Measurements from ENCODE around the gene STK10. TPM values are rescaled to one million over a fixed set of nuclear protein-coding genes. Genes with fewer than 3 reads are reported as not detected.

Gene STK10
- total and polyA plus RNA-seq, 2 of the 8 experiments (the other 6 are each of a cell fraction or from before 2014, with no cell fraction given) = 10.5 to 21.4 TPM

DNA sequence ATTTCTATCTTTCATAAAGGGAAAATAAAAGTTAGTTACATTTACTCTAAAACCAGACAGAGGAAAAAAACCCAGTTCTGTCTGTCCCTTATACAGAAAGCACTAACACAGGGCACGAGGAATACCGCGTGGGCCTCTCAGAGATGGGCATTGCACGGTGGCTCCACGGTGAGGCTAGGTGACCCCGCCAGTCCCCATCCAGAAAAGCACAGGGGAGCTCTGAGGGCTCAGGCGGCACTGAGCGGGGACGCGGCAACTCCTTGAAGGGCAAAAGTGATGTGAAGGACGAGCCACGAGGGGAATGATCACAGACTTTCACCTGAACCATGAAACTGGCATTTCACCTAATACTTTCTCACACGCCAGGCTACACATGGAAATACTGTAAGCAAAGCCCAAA, 145.8 kb downstream of the STK10 start:
- H3K4me2 ChIP-seq (ENCODE audit: insufficient read depth in 1 of 2, low read depth in 2 of 2, low read length in 2 of 2) = no peak overlapping the region
- H2BK15ac ChIP-seq (ENCODE audit: low read length) = no peak overlapping the region
- H3K18ac ChIP-seq (ENCODE audit: extremely low read depth, low read length) = no peak overlapping the region
- H3K4me1 ChIP-seq (replicated peaks in 1 of 4; ENCODE audit: control insufficient read depth in 3 of 4, insufficient read depth in 4 of 4, low read length in 3 of 4) = peaks cover 0 to 3% (median 0%) of the 10 kb centered on the region in 4 experiments; a peak in 4 of 7 replicates
- no peaks in the 10 kb centered on the region for H3K23me2 ChIP-seq (ENCODE audit: low read depth, low read length)
- no peak overlapping the region for H2AK5ac ChIP-seq (ENCODE audit: low read depth, low read length)
- no peaks in the 10 kb centered on the region for H4K20me1 ChIP-seq (replicated peaks in 1 of 2; ENCODE audit: control insufficient read depth in 1 of 2, insufficient read depth in 2 of 2, low read length in 2 of 2)
- no peak for DNase-seq (ENCODE audit: low read depth in 1 of 2, low spot score in 2 of 2)
- no peak overlapping the region for H2BK120ac ChIP-seq (replicated peaks; ENCODE audit: low read depth, low read length)
- ChIA-PET CTCF (ENCODE audit: partially characterized antibody) (interaction anchor here (0.6 to 4.6 kb wide), 10 partner anchors 10 to 598 kb away, joined by 3 to 83 read pairs (median 4); partner anchors contain the start of gene FBXW11), POLR2A (ENCODE audit: partially characterized antibody) (interaction anchor here (0.6 to 2.4 kb wide), 3 partner anchors 35 to 647 kb away, joined by 3 to 7 read pairs (median 3); no protein-coding TSS in a partner anchor)
- H3K9me3 ChIP-seq (ENCODE audit: insufficient read depth in 2 of 2, low read depth in 1 of 2, low read length in 1 of 2) = peaks cover 3 to 4% of the 10 kb centered on the region in 2 experiments; a peak in 1 of 4 replicates
- H3K4me3 ChIP-seq (ENCODE audit: extremely low read depth in 1 of 4, insufficient read depth in 2 of 4, low read depth in 3 of 4, low read length in 4 of 4) = no peak overlapping the region
- H4K5ac ChIP-seq (ENCODE audit: insufficient read length, low read depth, low read length) = no peak overlapping the region
- no peaks in the 10 kb centered on the region for H3K27me3 ChIP-seq (replicated peaks in 1 of 4; ENCODE audit: control insufficient read depth in 3 of 4, extremely low read depth in 1 of 4, insufficient read depth in 3 of 4, low read length in 3 of 4)
- no peaks in the 10 kb centered on the region for H3K36me3 ChIP-seq (ENCODE audit: control insufficient read depth in 2 of 4, insufficient read depth in 4 of 4, low read length in 3 of 4)
- H3K79me1 ChIP-seq (ENCODE audit: low read depth, low read length) = no peaks in the 10 kb centered on the region
- no peak overlapping the region for H3K56ac ChIP-seq (replicated peaks; ENCODE audit: insufficient read length, low read depth, low read length)
- H3K27ac ChIP-seq (ENCODE audit: low read depth, low read length) = no peak overlapping the region
- no peak overlapping the region for H2BK20ac ChIP-seq (ENCODE audit: low read length)
- H2AFZ ChIP-seq (ENCODE audit: low read length) = no peak overlapping the region
- no peaks in the 10 kb centered on the region for H3K79me2 ChIP-seq (ENCODE audit: control insufficient read depth in 1 of 2, insufficient read depth in 2 of 2, low read length in 2 of 2)
- no peak overlapping the region; the same call in 1 of the 2 replicates for H4K8ac ChIP-seq (ENCODE audit: extremely low read depth, insufficient read depth, low read length)
- H3K23ac ChIP-seq (ENCODE audit: insufficient read length) = no peak overlapping the region
- no peak overlapping the region for H3K9ac ChIP-seq (replicated peaks in 1 of 4; ENCODE audit: extremely low read depth in 1 of 4, low read depth in 3 of 4, low read length in 3 of 4)
- no peak overlapping the region for H3K14ac ChIP-seq (ENCODE audit: insufficient read length)
- H2BK5ac ChIP-seq (ENCODE audit: low read depth, low read length) = no peak overlapping the region
- 91% methylated on average over 13 of the region's 13 CpGs; no CpG with 5 or more reads in 1 of the 2 experiments for WGBS, 2 experiments (ENCODE audit: extremely low coverage in 1 of 2, insufficient coverage in 1 of 2, insufficient read length in 1 of 2, insufficient replicate concordance in 2 of 2, low coverage in 1 of 2, low lambda C conversion rate in 2 of 2, missing lambda C conversion rate in 1 of 2)
- TF ChIP-seq NRF1 (IDR thresholded peaks at IDR 0.05; ENCODE audit: low read depth, low read length) (no peak), GABPA (IDR thresholded peaks at IDR 0.05; ENCODE audit: borderline replicate concordance, insufficient read depth, low read length) (no peak), HDAC2 (IDR thresholded peaks at IDR 0.05; ENCODE audit: borderline replicate concordance in 1 of 2, low read depth in 2 of 2, low read length in 2 of 2) (no peak), HDAC6 (IDR thresholded peaks at IDR 0.05; ENCODE audit: low read depth, low read length) (no peak), CHD1 (IDR thresholded peaks at IDR 0.05; ENCODE audit: low read depth, low read length) (no peak), EGR1 (IDR thresholded peaks at IDR 0.05; ENCODE audit: borderline replicate concordance, low read depth, low read length) (no peak), TCF12 (IDR thresholded peaks at IDR 0.05; ENCODE audit: low read depth, low read length) (no peak), MAX (IDR thresholded peaks at IDR 0.05) (no peak), KDM4A (IDR thresholded peaks at IDR 0.05; ENCODE audit: low read depth, low read length, severe bottlenecking) (no peak), BACH1 (IDR thresholded peaks at IDR 0.05; ENCODE audit: low read length) (no peak), MAFK (IDR thresholded peaks at IDR 0.05; ENCODE audit: low read depth, low read length) (no peak), POU5F1 (IDR thresholded peaks at IDR 0.05; ENCODE audit: low read depth, low read length) (no peak)
- TF ChIP-seq, protein P1, sequence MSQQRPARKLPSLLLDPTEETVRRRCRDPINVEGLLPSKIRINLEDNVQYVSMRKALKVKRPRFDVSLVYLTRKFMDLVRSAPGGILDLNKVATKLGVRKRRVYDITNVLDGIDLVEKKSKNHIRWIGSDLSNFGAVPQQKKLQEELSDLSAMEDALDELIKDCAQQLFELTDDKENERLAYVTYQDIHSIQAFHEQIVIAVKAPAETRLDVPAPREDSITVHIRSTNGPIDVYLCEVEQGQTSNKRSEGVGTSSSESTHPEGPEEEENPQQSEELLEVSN (IDR thresholded peaks at IDR 0.05) = no peak
- H4K91ac ChIP-seq (replicated peaks; ENCODE audit: insufficient read length, low read length) = no peak overlapping the region
- no peak for FAIRE-seq
- H2BK12ac ChIP-seq (ENCODE audit: low read depth, low read length) = no peak overlapping the region
- no peak overlapping the region for H3K4ac ChIP-seq (replicated peaks; ENCODE audit: insufficient read length, low read depth, low read length)

Measured in H1 (cell line).